Medulla oblongata (tissue), 1 donor: ENCODE data around the gene HS3ST1.

ENCODE experiments used
- DNase-seq: peaks from one replicate; pipeline ENCODE4 v3.0.0-alpha.2; 2015; ENCODE audit errors: extremely low spot score

Gene HS3ST1

DNA sequence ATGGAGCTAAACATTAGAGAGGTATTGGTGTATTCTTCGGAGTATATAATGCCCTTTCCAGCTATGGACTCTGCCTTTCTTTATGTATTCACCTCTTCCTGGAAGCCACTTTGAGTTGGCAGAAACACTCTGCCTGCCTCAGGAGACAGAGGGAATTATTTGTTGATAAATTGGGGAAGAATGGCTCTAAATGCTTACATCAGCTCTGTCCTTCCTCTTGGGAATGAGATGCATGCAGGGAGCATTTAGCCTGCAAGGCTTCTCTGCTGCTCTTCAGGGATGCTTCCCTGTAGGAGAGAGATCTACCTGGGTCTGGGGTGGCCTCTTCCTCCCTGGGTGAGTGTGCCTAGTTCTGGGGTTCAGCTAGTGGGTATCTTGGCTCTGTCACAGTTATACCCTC is 6.9 kb upstream of the HS3ST1 start:
- DNase-seq = no peak

- no peak for DNase-seq
These were observed 2.4 kb upstream of the HS3ST1 start for GRCh38 chr4:11431111-11431510.

- no peak for DNase-seq
These were observed 1.8 kb upstream of the HS3ST1 start for GRCh38 chr4:11430536-11430935.

GRCh38 chr4:11429699-11430045 is 978 bp upstream of the HS3ST1 start:
- no peak for DNase-seq

DNA sequence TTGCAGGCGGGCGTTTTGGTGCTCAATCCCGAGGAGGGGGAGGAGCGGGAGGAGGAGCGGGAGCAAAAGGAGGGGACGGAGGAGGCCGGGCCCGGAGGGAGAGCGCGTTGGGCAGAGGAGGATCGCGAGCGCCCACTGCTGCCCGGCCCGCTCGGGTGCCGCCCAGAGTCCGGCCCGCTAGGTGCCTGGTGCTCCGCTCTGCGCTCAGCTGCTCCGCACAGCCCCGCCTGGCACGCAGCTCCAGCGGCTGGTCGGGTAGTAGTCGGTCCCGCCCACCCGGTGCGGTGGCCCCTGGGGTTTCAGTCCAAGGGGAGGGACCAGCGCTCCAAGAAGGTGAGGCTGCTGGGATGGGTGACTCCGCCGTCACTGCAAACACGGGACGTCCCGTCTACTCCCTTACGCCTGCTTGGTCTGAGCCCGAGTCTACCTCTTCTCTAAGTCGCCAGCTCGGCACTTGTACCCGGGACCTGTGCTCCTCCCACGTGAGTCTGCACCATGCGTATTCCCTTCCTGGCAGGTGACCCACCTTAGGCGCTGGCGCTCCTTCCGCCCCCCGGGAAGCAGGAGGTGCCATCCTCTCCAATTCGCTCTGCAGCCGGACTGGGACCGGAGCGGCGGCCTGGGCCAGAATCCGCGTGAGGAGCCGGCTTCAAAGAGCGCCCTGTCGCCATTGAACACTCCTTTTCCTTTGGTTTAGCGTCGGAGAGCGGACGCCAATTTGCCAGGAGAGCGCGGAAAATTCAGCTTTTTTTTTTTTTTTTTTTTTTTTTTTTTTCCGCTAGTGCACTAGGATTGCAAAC is 405 bp upstream of the HS3ST1 start:
- peak; percentile 87 for DNase-seq

- no peak for DNase-seq
These were observed 1.3 kb downstream of the HS3ST1 start for GRCh38 chr4:11427121-11427996.

- no peak for DNase-seq
These were observed 2.0 kb downstream of the HS3ST1 start for GRCh38 chr4:11426731-11427120.

DNA sequence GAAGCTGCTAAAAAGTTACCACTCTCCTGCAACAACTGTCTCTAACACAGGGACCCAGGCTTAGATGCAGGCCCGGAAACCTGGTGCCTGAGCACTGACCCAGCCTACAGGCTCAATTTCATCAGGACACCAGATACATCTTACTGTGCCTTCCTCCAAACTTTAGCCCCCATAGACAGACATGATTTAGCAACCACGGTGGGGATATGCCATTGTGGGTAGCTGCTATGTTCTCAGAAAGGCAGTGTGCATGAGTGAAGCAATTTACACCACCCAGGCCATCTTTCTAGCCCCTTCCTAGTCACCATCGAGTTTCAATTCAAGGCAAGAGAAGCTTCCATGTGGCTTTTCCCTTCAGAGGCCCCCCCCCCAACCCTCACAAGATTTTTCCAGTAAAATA is 2.7 kb downstream of the HS3ST1 start:
- no peak for DNase-seq

DNA sequence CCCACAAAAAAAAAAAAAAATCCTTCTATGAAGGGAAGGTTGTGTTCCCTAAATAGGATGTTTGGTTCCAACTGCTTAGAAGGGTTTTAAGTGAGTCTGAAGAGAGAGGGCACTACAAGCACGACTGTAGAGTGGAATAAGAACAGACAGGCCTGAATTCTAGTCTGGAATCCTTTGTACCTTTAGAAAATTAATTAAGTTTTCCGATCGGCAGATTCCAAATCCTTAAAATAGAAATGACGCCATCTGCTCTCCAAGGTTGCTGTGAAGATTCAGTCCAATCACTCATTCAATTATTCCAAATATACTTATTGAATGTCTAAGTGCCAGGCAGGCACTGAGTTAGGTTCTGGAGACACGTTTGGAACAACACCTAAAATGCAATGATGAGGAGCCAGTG is 3.8 kb downstream of the HS3ST1 start:
- DNase-seq = no peak

- peak; percentile 74 for DNase-seq
These were observed 4.7 kb downstream of the HS3ST1 start for GRCh38 chr4:11424000-11424399.

DNA sequence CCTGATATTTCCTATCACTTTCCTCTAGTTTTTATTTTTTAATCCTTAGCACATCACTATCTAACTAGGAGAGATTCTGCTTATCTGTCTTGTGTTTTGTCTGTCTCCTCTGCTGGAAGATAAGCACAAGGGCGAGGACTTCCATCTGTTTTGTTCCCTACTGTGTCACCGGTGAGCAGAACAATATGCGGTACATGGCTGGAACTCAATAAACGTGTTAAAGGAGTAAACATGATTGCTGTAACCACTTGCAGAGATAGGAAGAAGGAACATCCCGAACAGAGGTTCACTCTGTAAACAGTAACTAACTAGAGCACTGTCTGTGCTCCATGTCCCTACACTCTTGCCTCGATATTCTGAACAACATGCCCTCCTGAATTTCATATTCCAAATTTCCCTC is 5.2 kb downstream of the HS3ST1 start:
- DNase-seq = no peak

DNA sequence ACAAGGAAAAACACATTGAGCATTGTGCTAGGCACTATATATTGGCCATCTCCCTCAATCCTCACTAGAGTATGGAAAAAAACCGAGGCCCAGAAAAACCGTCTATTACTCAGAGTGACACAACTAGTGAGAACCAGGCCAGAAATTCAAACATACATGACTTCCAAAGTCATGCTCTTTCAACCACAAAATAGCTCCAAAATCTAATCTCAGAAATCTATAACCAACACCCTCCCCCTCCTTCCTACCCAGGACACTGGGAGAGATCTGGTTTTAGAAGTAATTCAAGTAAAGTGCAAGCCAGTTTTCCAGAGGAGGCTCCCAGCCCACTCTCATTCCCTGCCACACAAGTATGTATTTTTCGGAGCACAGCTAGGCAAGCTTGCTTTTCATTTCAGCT is 7.6 kb downstream of the HS3ST1 start:
- DNase-seq = no peak

GRCh38 chr4:11420327-11420726 is 8.4 kb downstream of the HS3ST1 start:
- no peak for DNase-seq

- DNase-seq = no peak
These were observed 10.1 kb downstream of the HS3ST1 start for GRCh38 chr4:11418610-11419009.

- no peak for DNase-seq
These were observed 12.0 kb downstream of the HS3ST1 start for GRCh38 chr4:11416767-11417113.

GRCh38 chr4:11416071-11416766 is 12.5 kb downstream of the HS3ST1 start:
- DNase-seq = no peak

- DNase-seq = no peak
These were observed 13.2 kb downstream of the HS3ST1 start for GRCh38 chr4:11415409-11416070.

- no peak for DNase-seq
These were observed 16.5 kb downstream of the HS3ST1 start for GRCh38 chr4:11412211-11412610.

DNA sequence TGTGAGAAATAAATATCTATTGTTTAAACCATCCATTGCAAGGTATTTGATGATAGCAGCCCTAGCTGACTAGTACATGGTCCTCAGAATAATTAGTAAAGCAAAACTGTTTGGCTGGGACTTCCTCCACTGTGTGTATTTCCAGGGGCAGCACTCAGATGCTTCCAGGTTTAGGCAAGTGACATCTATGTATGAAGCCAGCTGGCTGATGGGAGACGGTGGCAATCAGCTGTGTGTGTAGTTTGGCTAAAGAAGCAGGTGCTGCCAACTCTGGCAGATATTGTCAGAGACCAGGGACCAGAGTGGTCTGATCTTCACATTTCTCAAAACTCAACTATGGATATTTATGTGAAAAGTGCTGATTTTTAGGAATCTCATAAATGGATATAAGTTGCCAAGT is 19.1 kb downstream of the HS3ST1 start:
- DNase-seq = no peak

GRCh38 chr4:11408233-11408967 is 20.3 kb downstream of the HS3ST1 start:
- no peak for DNase-seq

DNA sequence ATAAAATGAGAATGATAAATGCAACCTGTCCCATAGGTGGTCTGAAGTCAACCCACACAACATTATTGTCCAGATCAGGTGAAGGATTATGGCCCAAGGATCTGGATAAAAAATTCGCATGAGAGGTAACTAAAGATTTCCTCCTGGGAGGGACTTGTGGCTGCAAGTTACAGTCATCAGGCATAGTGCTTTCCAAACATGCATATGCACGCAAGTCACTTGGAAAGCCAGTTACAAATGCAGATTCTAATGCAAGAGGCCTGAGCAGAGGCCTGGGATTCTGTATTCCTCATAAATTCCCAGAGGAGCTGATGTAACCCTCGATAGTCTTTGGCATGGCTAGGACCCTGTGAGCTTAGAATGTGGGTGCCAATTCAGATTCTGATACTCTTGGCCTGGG is 21.1 kb downstream of the HS3ST1 start:
- DNase-seq = no peak
